Measurements from ENCODE around the gene CFAP65.

CFAP65 gene

DNA sequence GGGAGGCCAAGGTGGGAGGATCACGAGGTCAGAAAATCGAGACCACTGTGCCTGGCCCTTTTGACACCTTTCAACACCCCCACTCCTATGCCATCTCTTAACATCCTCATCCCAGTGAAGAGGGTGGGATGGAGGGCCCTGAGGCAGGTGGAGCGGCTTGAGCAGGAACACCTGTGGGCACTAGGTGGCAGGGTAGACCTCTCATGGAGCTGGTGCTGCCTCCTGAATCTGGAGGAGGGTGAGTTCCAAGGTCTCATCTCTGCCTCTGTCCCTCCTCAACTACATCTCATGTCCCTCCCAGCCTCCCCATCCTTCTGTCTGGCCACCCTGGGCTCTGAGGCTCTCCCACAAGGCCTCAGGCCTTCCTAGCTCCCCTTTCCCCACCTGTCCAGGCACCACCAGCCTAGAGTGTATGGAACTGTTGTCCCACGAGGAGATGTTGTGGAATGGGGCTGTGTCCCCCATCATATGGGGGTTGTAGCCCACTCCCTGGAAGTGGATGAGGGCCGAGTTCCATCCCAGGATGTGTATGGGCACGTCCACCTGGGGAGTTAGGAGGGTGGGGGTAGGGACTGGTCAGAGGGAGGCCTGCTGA is 31.1 kb downstream of the CFAP65 start:
- DNase-seq: peak; percentile 23

DNA sequence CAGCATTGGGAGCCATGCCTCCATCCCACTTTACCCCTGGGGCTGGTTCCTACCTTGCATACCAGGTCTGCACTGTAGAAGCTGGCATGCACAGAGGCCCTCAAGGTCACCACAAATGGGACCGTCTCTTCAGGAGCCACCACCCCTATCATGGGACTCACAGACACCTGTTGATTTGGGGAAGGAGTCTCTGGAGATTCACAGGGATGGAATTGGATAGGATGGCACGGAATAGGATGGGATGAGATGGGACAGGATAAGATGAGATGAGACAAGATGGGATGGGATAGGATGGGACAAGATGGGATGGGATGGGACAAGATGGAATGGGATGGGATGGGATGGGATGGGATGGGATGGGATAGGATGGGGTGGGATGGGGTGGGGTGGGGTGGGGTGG is 32.0 kb downstream of the CFAP65 start:
- no peak for DNase-seq

- DNase-seq: no peak
These were observed 37.3 kb downstream of the CFAP65 start for GRCh38 chr2:219003979-219004378.

GRCh38 chr2:219003267-219003634 is 38.1 kb downstream of the CFAP65 start:
- no peak for DNase-seq

GRCh38 chr2:219002395-219003266 is 38.7 kb downstream of the CFAP65 start:
- DNase-seq: peak; percentile 43

- no peak for DNase-seq
These were observed 39.5 kb downstream of the CFAP65 start for GRCh38 chr2:219001577-219002394.

- DNase-seq: no peak
These were observed 40.2 kb downstream of the CFAP65 start for GRCh38 chr2:219001100-219001576.

DNA sequence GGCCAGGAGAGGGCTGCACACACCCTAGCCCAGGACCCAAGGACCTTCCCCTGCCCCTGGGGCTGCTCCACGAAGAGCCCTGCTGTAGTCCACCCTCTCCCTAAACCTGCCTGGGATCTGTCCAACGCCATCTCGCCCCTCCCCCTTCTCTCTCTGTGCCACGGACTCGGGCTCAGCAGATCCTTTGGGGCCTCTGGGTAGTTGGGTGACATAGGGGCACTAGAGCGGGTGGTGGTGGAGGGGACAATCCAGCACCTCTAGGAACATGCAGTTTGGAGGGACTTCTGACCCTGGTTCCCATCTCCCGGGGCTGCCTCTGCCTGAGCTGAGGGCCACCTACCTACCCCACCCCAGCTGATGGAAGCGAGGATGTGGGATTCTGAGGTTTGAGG is 40.8 kb downstream of the CFAP65 start:
- no peak for DNase-seq

DNA sequence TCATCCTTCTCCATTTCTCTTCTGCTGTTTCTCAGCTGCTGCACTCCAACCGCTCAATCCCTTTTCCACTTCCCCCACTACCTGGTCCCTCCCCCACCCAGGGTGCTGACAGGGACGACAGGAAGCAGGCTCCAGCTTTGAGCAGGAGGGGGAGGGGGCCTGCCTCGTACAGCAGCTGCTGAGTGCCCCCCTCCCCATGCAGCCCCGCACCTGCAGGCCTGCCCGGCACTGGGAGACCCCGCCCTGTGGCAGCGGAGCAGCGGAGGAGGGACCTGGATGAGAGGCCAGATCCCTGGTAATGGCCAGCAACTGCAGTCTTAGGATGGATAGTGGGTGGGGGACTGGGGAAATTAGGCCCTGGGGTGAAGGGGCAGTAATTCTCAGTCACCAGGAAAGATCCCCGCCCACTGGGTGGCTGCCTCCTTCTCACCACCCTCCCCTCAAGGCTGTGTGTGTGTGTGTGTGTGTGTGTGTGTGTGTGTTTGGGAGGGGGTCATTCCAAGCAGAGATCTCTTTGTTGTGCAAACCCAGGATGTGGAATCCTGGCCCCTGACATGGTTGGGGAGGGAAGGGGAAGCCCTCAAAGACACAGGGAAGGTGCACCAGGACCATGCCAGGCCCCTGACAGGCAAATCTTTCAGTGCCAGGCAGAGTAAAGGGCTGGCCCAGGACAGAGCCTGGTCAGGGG is 41.3 kb downstream of the CFAP65 start:
- DNase-seq: no peak

DNA sequence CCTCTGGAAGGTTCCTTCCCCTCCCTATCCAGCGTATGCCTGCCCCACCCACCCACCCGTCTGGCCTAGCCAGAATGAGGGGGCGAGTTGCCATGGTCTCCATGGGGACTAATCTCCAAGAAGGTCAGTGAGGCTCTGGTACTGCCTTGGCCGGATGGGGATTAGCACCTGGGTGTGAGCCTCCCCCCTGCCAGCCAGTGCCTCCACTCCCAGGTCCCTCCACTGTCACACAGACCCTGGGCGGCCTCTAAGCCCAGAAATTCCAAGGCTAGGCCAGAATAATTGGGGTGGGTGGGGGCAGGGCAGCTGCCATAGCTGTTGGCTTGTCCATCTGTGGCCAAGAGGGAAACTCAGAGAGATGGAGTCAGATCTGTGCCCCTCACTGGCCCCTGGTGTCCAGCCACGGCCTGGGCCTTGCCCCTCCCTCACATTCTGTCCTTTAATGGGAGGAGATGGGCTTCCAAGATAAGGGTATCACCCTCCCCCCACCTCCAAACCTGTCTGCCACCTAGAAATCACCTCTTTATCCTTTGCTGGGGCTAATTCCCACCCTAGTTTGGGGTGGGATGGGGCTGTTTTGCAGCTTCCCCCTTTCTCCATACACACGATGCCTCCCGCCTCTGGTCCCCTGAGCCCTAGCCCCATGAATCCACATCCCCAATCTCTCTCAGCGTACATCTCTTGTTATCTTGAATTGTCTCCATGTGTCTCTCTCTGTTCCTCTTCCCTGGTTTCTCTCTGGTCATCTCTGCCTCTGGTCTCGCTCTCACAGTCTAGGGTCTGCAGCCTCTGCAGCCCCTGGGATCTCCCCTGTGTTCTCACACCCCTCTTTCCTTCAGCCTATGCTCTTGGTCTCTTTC is 42.1 kb downstream of the CFAP65 start:
- DNase-seq: no peak

GRCh38 chr2:218998414-218999002 is 42.8 kb downstream of the CFAP65 start:
- no peak for DNase-seq

GRCh38 chr2:218997731-218998130 is 43.6 kb downstream of the CFAP65 start:
- DNase-seq: no peak

DNA sequence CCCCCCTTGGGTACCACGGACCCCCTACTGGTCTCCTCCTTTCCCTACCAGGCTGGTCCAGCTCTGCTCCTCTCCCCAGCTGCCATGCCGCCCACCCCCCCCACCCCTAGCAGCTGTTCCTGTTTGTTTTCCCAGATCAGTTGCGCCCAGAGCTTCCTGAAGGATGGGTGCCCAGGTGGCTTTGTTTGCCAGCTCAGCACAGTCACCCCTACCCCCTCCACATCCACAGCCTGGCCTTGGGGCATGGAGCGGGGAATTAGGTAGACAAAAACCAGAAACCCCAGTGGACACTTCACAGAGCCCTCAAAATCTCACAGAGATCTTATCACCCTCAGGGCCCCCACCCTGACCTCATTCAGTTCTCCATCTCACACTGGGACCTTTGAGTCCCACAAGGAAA is 44.4 kb downstream of the CFAP65 start:
- DNase-seq: no peak

DNA sequence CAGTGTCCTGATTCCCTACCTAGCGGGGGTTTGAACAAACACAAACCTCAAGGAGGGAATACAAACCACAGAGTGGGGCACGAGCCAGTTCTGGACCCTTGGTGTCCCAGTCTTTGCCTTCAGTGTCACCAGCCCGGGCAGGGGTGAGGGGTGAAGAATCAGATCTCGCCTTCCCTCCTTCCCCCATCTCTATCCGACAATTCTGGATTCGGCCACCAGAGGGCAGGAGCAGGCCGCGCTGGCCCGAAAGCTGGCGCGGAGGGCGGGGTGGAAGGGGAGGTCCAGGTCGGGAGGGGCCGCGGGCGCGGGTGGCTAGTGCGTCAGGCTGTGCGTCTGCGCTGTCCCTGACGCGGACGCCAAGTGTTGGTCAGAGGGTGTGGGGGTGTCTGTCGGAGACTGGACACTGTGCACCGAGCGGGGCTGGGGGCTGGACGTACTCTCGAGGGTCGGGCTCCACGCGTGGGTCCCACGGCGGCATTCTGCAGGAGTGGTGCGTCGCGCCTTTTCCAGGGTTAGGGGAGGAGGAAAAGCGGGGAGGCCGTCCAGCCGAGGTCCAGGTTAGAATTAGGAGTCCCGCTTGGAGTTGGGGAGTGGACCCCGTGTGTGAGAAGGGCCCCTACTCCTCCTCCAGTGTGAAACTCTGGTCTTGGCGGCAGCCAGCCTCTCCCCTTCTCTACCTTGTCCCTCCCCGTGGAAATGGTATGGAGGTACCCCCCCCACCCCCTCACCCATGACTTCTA is 45.2 kb downstream of the CFAP65 start:
- peak; percentile 80 for DNase-seq

- no peak for DNase-seq
These were observed 45.8 kb downstream of the CFAP65 start for GRCh38 chr2:218995561-218995960.

DNA sequence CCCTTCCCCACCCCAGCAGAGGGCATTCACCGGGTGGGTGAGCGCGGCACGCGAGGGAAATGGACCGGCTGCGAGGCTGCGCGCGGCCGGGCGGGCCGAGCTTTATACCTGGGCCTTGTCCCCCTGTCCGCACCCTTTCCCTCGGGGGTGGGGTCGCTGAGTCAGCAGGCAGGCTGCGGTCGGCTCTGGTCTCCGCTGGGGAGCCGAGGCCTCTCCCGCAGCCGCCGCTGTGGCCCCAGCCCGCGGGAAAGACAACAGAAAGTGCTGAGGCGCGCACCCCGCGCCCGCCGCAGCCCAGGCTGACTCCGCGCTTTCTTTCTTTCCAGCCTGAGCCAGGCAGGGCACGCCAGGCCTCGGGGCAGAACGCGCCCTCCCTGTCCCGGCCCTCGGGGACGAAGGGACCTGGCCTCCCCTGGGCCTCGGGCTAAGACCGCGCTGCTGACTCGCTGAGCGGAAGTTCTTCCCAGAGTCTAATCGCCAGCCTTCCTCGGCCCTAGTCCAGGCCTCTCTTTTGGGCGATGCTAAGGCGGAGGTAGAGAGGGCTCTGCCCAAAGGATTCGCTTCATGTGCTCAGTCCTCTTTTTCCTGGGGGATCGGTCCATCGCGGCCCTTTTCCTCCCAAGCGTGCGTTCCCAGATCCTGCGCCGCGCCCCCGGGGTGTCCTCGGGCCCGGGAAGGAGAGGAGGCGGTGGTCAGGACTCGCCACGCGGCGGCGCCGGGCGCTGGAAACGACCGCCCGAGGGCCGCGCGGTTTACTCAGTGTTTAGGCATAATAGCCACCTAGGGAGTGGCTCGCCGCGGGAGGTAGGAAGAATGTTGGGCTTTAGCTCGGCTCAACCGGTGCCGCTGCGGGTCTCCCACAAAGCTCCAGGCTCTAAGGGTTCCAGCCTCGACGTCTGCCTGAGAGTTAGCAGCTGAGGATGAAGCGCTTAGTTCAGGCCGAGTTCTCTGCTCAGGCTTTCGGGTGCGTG is 47.7 kb downstream of the CFAP65 start, which contains the start of gene CRYBA2:
TSS of gene CRYBA2 (minus strand) at position 78 of the 971 bp plus-strand sequence. CDS start 246 bp downstream, outside the sequence.
- DNase-seq: no peak

- DNase-seq: no peak
These were observed 48.5 kb downstream of the CFAP65 start for GRCh38 chr2:218992703-218993344.

GRCh38 chr2:218992196-218992595 is 49.1 kb downstream of the CFAP65 start:
- no peak for DNase-seq

- DNase-seq: no peak
These were observed 49.6 kb downstream of the CFAP65 start for GRCh38 chr2:218991674-218992168.

Measured in CD4-positive, alpha-beta T cell treated with Interleukin-12 subunit alpha and Interleukin-12 subunit beta, for 1 hour (primary cell).